HS-27A (cell line): ENCODE data around the gene TBC1D23.

ENCODE experiments used
- DNase-seq: peaks from one replicate; pipeline ENCODE4 v3.0.0-alpha.2; 2012; ENCODE audit warnings: low read depth, missing footprints

Gene TBC1D23

GRCh38 chr3:100352296-100353231 lies 91.8 kb downstream of the TBC1D23 start:
- DNase-seq = no peak

GRCh38 chr3:100354850-100355249 lies 94.1 kb downstream of the TBC1D23 start:
- DNase-seq = no peak

GRCh38 chr3:100358413-100358812 lies 97.6 kb downstream of the TBC1D23 start:
- no peak for DNase-seq

- DNase-seq = no peak
These were observed 98.2 kb downstream of the TBC1D23 start for GRCh38 chr3:100359035-100359434.

GRCh38 chr3:100360757-100361496 lies 100.1 kb downstream of the TBC1D23 start:
- DNase-seq = no peak

GRCh38 chr3:100361897-100362296 lies 101.1 kb downstream of the TBC1D23 start:
- DNase-seq = no peak

- no peak for DNase-seq
These were observed 103.6 kb downstream of the TBC1D23 start for GRCh38 chr3:100364421-100364820.

GRCh38 chr3:100366424-100366823 lies 105.6 kb downstream of the TBC1D23 start:
- DNase-seq = no peak

- no peak for DNase-seq
These were observed 107.6 kb downstream of the TBC1D23 start for GRCh38 chr3:100368441-100368840.

- no peak for DNase-seq
These were observed 110.0 kb downstream of the TBC1D23 start for GRCh38 chr3:100370756-100371155.

GRCh38 chr3:100374521-100374920 lies 113.7 kb downstream of the TBC1D23 start:
- DNase-seq = no peak
